ENCODE measurements around the gene ECT2L. TPM values are rescaled to one million over a fixed set of nuclear protein-coding genes. Genes with fewer than 3 reads are reported as not detected.

The ECT2L gene
- polyA plus RNA-seq, 3 donors = not detected

- no peaks in the 10 kb centered on the region for H3K27me3 Mint-ChIP-seq (ENCODE audit: low read depth in 3 of 3)
- H3K36me3 Mint-ChIP-seq = no peaks in the 10 kb centered on the region
- H3K9ac ChIP-seq (ENCODE audit: insufficient read depth, low read length, poor library complexity, severe bottlenecking) = no peak overlapping the region
- no peaks in the 10 kb centered on the region for H3K4me1 Mint-ChIP-seq
- DNase-seq = no peak
- H3K36me3 ChIP-seq (replicated peaks in 1 of 2; ENCODE audit: control insufficient read depth in 1 of 2, insufficient read depth in 2 of 2, low read length in 2 of 2) = no peaks in the 10 kb centered on the region
- H3K9me3 ChIP-seq (replicated peaks in 1 of 2; ENCODE audit: control insufficient read depth in 1 of 2, insufficient read depth in 1 of 2, low read length in 2 of 2) = no peaks in the 10 kb centered on the region
- no peaks in the 10 kb centered on the region for H3K79me2 ChIP-seq (ENCODE audit: insufficient read depth, low read length)
- H3K4me2 ChIP-seq (replicated peaks; ENCODE audit: extremely low read depth, low read length, poor library complexity, severe bottlenecking) = no peak overlapping the region
- H3K4me3 Mint-ChIP-seq = no peak overlapping the region
- no peaks in the 10 kb centered on the region for H3K4me1 ChIP-seq (ENCODE audit: control insufficient read depth in 1 of 2, insufficient read depth in 2 of 2, low read length in 2 of 2)
- no peak for TF ChIP-seq CTCF (IDR thresholded peaks at IDR 0.05)
- H3K27me3 ChIP-seq (ENCODE audit: control insufficient read depth in 2 of 2, insufficient read depth in 2 of 2, low read length in 2 of 2) = no peaks in the 10 kb centered on the region
- H2AFZ ChIP-seq (ENCODE audit: insufficient read depth, low read depth, low read length, poor library complexity, severe bottlenecking) = no peak overlapping the region
- no peak overlapping the region for H3K4me3 ChIP-seq (replicated peaks in 1 of 3; ENCODE audit: low read depth in 2 of 3, low read length in 3 of 3)
- WGBS (ENCODE audit: insufficient coverage) = 95% methylated on average over 3 of the region's 11 CpGs
- H3K9me3 Mint-ChIP-seq = peaks cover 0 to 6% (median 4%) of the 10 kb centered on the region in 7 donors
- intact Hi-C loops (cut with micrococcal nuclease) = no loop called here
- no peak overlapping the region for H3K27ac Mint-ChIP-seq
- H3K27ac ChIP-seq (ENCODE audit: low read depth in 1 of 2, low read length in 2 of 2) = no peak overlapping the region
- H4K20me1 ChIP-seq (ENCODE audit: insufficient read depth, low read length) = no peaks in the 10 kb centered on the region
These were observed 28.7 kb downstream of the ECT2L start for GRCh38 chr6:138824482-138825144.

GRCh38 chr6:138830248-138830647 lies 34.4 kb downstream of the ECT2L start:
- peaks cover 4 to 17% (median 8%) of the 10 kb centered on the region in 7 donors for H3K9me3 Mint-ChIP-seq
- Histone ChIP-seq H3K4me1 (ENCODE audit: control insufficient read depth in 1 of 2, insufficient read depth in 2 of 2, low read length in 2 of 2) (no peaks in the 10 kb centered on the region), H3K36me3 (replicated peaks in 1 of 2; ENCODE audit: control insufficient read depth in 1 of 2, insufficient read depth in 2 of 2, low read length in 2 of 2) (no peaks in the 10 kb centered on the region), H3K4me3 (replicated peaks in 1 of 3; ENCODE audit: low read depth in 2 of 3, low read length in 3 of 3) (no peak overlapping the region), H3K9ac (ENCODE audit: insufficient read depth, low read length, poor library complexity, severe bottlenecking) (no peak overlapping the region), H2AFZ (ENCODE audit: insufficient read depth, low read depth, low read length, poor library complexity, severe bottlenecking) (no peak overlapping the region), H3K27ac (ENCODE audit: low read depth in 1 of 2, low read length in 2 of 2) (no peak overlapping the region), H3K9me3 (replicated peaks in 1 of 2; ENCODE audit: control insufficient read depth in 1 of 2, insufficient read depth in 1 of 2, low read length in 2 of 2) (no peaks in the 10 kb centered on the region), H3K79me2 (ENCODE audit: insufficient read depth, low read length) (no peaks in the 10 kb centered on the region), H3K4me2 (replicated peaks; ENCODE audit: extremely low read depth, low read length, poor library complexity, severe bottlenecking) (no peak overlapping the region), H4K20me1 (ENCODE audit: insufficient read depth, low read length) (no peaks in the 10 kb centered on the region), H3K27me3 (ENCODE audit: control insufficient read depth in 2 of 2, insufficient read depth in 2 of 2, low read length in 2 of 2) (no peaks in the 10 kb centered on the region)
- no peaks in the 10 kb centered on the region for H3K4me1 Mint-ChIP-seq
- no peak overlapping the region for H3K4me3 Mint-ChIP-seq
- peaks cover 0 to 3% (median 0%) of the 10 kb centered on the region in 3 donors for H3K27me3 Mint-ChIP-seq (ENCODE audit: low read depth in 3 of 3)
- no peak for TF ChIP-seq CTCF (IDR thresholded peaks at IDR 0.05)
- WGBS (ENCODE audit: insufficient coverage) = 93% methylated on average over 7 of the region's 7 CpGs
- no peak for DNase-seq
- intact Hi-C loops (cut with micrococcal nuclease) = no loop called here
- no peaks in the 10 kb centered on the region for H3K36me3 Mint-ChIP-seq
- no peak overlapping the region for H3K27ac Mint-ChIP-seq
